ENCODE data around the gene ERP27.

ERP27 gene

DNA sequence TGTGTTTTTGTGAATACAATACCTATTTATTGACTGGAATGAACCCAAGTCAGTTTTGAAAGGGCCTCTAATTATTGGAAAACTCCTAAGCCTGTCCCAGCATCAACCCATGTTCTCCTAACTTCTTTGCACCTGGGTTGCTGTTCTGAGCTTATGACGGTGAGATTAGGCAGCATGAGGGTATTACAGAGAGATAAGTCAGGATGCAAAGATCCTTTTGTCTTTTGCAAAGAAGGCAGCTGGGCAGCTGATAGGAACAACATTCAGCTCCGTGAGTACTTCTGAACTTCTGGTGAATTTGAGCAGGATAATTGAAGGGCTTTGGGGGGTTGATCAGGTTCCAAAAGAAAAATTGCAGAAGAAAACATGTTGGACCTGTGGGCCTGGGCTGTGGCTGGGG is 34.5 kb upstream of the ERP27 start, which contains the start of gene PDE6H:
Gene PDE6H (plus strand): TSS at position 227 of the 400 bp plus-strand sequence. CDS start 4,971 bp downstream, outside the sequence.
- Histone ChIP-seq H3K4me1 (ENCODE audit: control insufficient read depth, insufficient read depth, low read length) (no peaks in the 10 kb centered on the region), H3K4me3 (ENCODE audit: low read depth, low read length) (no peak within 1 kb of the TSS), H3K27ac (ENCODE audit: low read depth, low read length) (no peak within 1 kb of the TSS), H3K36me3 (ENCODE audit: control insufficient read depth, insufficient read depth, low read length) (no peaks in the 10 kb centered on the region), H3K9me3 (ENCODE audit: control insufficient read depth, insufficient read depth, low read length) (no peaks in the 10 kb centered on the region), H3K9ac (ENCODE audit: low read depth, low read length) (no peak within 1 kb of the TSS), H3K27me3 (ENCODE audit: control insufficient read depth, insufficient read depth, low read length) (no peaks in the 10 kb centered on the region)

DNA sequence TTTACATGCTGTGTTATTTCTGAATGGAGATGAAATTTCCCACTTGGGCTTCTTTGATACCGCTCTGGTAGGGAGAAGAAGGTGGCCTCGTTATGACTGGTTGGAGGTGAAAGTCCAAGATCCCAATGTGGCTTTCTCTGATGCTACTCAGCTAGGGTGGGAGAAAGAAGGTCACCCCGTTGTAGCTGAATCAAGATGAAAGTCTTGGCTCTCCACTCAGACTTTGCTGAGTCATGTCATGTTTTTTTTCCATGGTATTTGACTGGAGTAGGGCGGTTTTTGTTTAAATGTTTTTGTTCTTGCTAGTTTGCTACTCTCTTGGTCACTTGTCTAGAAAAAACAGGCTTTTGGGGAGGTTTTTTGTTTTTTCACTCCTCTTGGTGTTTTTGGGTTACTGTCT is 32.1 kb upstream of the ERP27 start:
- Histone ChIP-seq H3K27ac (ENCODE audit: low read depth, low read length) (no peak overlapping the region), H3K27me3 (ENCODE audit: control insufficient read depth, insufficient read depth, low read length) (no peaks in the 10 kb centered on the region), H3K36me3 (ENCODE audit: control insufficient read depth, insufficient read depth, low read length) (no peaks in the 10 kb centered on the region)

DNA sequence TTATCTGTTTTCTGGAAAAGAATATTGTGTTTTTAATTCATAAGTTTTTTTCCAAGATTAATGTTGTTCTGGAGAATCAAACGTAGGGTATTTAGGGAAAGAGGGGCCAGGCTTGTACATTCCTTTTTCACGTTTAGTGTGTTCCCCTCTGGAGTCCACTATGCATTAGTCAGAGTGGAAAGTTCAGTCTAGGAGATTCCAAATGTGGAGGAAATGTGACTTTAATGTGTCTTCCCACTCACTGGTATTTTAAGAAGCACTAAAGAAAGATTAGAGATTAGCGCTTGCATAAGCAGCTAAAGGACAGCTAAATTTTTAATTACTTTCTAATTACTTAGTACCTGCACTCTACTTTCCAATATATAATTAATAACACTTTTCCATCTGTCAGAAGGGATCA is 30.1 kb upstream of the ERP27 start:
- Histone ChIP-seq H3K36me3 (ENCODE audit: control insufficient read depth, insufficient read depth, low read length) (no peaks in the 10 kb centered on the region), H3K4me3 (ENCODE audit: low read depth, low read length) (no peak overlapping the region), H3K9me3 (ENCODE audit: control insufficient read depth, insufficient read depth, low read length) (no peaks in the 10 kb centered on the region), H3K27ac (ENCODE audit: low read depth, low read length) (no peak overlapping the region), H3K27me3 (ENCODE audit: control insufficient read depth, insufficient read depth, low read length) (no peaks in the 10 kb centered on the region), H3K4me1 (ENCODE audit: control insufficient read depth, insufficient read depth, low read length) (no peaks in the 10 kb centered on the region), H3K9ac (ENCODE audit: low read depth, low read length) (no peak overlapping the region)

More for the DNA sequence above, 32.1 kb upstream of the ERP27 start:
- H3K9me3 ChIP-seq (ENCODE audit: control insufficient read depth, insufficient read depth, low read length): no peaks in the 10 kb centered on the region
- H3K4me3 ChIP-seq (ENCODE audit: low read depth, low read length): no peak overlapping the region
- H3K9ac ChIP-seq (ENCODE audit: low read depth, low read length): no peak overlapping the region
- H3K4me1 ChIP-seq (ENCODE audit: control insufficient read depth, insufficient read depth, low read length): no peaks in the 10 kb centered on the region

DNA sequence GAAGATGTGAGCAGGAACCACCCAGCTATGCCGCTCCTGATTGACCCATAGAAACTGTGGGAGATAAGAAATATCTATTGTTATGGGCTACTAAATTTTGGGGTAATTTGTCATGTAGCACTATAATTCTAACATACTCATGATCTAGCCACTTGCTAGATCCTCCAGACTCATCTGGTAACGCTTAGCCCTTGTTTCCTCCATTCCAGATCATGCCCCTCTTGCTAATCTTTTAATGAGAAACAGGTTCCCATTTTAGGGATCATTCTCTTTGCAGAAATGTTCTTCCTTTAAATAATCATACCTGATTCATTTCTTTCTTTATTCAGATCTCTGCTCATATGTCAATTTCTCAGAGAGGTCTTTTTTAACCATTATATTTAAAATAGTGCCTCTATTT is 26.9 kb upstream of the ERP27 start:
- Histone ChIP-seq H3K4me3 (ENCODE audit: low read depth, low read length) (no peak overlapping the region), H3K36me3 (ENCODE audit: control insufficient read depth, insufficient read depth, low read length) (no peaks in the 10 kb centered on the region), H3K27me3 (ENCODE audit: control insufficient read depth, insufficient read depth, low read length) (no peaks in the 10 kb centered on the region), H3K9me3 (ENCODE audit: control insufficient read depth, insufficient read depth, low read length) (no peaks in the 10 kb centered on the region), H3K9ac (ENCODE audit: low read depth, low read length) (no peak overlapping the region), H3K4me1 (ENCODE audit: control insufficient read depth, insufficient read depth, low read length) (no peaks in the 10 kb centered on the region; the same call in 1 of the 2 replicates), H3K27ac (ENCODE audit: low read depth, low read length) (no peak overlapping the region)

DNA sequence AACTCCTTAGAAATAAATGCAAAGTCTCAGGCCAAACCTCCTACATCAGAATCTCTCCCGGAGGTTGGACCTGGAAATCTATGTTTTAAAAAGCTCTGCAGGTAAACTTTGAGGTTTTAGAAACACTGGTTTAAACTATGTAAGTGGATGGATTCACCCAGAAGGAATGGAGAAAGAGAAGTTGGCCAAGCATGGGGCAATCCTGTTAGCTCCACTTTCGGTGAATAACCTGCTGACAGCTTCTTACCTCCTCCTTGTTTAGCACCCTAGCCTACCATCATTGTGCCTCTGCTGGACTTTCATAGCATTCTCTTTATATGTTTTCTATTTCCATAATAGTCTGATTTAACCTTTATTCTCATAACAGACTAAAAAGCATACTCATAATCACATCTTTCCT is 26.1 kb upstream of the ERP27 start:
- H3K4me3 ChIP-seq (ENCODE audit: low read depth, low read length): no peak overlapping the region
- no peaks in the 10 kb centered on the region; the same call in 1 of the 2 replicates for H3K4me1 ChIP-seq (ENCODE audit: control insufficient read depth, insufficient read depth, low read length)
- H3K36me3 ChIP-seq (ENCODE audit: control insufficient read depth, insufficient read depth, low read length): no peaks in the 10 kb centered on the region
- H3K27ac ChIP-seq (ENCODE audit: low read depth, low read length): no peak overlapping the region
- H3K9me3 ChIP-seq (ENCODE audit: control insufficient read depth, insufficient read depth, low read length): no peaks in the 10 kb centered on the region
- no peak overlapping the region for H3K9ac ChIP-seq (ENCODE audit: low read depth, low read length)
- H3K27me3 ChIP-seq (ENCODE audit: control insufficient read depth, insufficient read depth, low read length): no peaks in the 10 kb centered on the region

DNA sequence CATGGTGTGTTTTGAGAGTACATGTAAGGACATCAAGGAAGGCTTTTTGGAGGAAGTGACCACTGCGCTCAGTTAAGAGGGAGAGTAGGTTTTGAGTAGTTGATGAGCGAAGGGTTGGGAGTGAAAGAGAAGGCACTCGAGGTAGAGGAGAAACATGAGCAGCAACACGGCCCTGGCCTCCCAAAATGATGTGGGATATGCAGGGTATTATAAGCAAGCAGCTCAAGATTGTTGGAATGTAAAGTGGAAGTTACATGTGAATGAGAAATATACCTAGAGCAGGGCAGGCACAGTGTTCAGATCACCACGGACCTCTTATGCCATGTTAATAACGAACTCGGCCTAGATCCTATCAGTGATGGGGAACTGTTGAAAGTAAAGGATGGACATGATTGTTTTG is 25.2 kb upstream of the ERP27 start:
- H3K9ac ChIP-seq (ENCODE audit: low read depth, low read length): no peak overlapping the region
- no peak overlapping the region for H3K4me3 ChIP-seq (ENCODE audit: low read depth, low read length)
- H3K4me1 ChIP-seq (ENCODE audit: control insufficient read depth, insufficient read depth, low read length): no peaks in the 10 kb centered on the region; the same call in 1 of the 2 replicates
- no peaks in the 10 kb centered on the region for H3K27me3 ChIP-seq (ENCODE audit: control insufficient read depth, insufficient read depth, low read length)
- no peaks in the 10 kb centered on the region for H3K9me3 ChIP-seq (ENCODE audit: control insufficient read depth, insufficient read depth, low read length)
- no peaks in the 10 kb centered on the region for H3K36me3 ChIP-seq (ENCODE audit: control insufficient read depth, insufficient read depth, low read length)
- no peak overlapping the region for H3K27ac ChIP-seq (ENCODE audit: low read depth, low read length)

DNA sequence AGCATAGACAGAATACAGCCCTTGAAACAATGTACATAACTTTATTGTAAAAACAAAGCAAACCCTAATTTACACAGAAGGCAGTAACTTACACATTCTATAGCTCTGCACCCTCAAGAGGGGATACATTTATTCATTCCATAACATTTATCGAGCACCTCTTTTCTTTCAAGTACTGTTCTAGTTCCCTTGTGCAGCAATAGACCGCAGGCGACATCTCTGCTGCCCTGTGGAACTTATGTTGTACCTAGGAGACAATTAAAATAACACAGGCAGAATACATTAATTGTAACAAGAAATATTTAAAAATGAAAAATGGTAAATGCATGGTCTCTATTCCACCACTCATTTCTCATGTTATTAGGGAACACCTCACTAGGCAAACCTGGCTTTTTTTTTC is 24.5 kb upstream of the ERP27 start:
- Histone ChIP-seq H3K9ac (ENCODE audit: low read depth, low read length) (no peak overlapping the region), H3K4me1 (ENCODE audit: control insufficient read depth, insufficient read depth, low read length) (no peaks in the 10 kb centered on the region; the same call in 1 of the 2 replicates), H3K4me3 (ENCODE audit: low read depth, low read length) (no peak overlapping the region)

DNA sequence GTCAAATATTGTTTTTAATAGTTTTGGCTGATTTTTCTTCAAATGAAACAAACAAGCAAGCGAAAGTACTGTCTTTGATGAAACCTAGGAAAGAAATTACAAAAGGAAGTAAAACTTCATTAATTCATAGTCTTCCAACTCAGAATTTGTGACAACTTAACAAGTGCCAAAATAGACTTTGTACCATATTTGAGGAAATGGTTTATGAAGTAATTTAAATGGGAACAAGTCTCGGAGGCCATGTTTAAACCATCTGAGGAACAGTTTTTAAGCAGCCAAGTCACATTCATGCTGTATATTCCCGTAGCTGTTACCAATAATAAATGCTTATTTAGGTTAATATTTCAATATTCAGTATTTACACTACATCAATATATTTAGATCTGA is 23.8 kb upstream of the ERP27 start:
- Histone ChIP-seq H3K4me3 (ENCODE audit: low read depth, low read length) (no peak overlapping the region), H3K4me1 (ENCODE audit: control insufficient read depth, insufficient read depth, low read length) (no peaks in the 10 kb centered on the region; the same call in 1 of the 2 replicates), H3K36me3 (ENCODE audit: control insufficient read depth, insufficient read depth, low read length) (no peaks in the 10 kb centered on the region), H3K27ac (ENCODE audit: low read depth, low read length) (no peak overlapping the region), H3K9me3 (ENCODE audit: control insufficient read depth, insufficient read depth, low read length) (no peaks in the 10 kb centered on the region), H3K9ac (ENCODE audit: low read depth, low read length) (no peak overlapping the region), H3K27me3 (ENCODE audit: control insufficient read depth, insufficient read depth, low read length) (no peaks in the 10 kb centered on the region)

More for the DNA sequence above, 24.5 kb upstream of the ERP27 start:
- Histone ChIP-seq H3K36me3 (ENCODE audit: control insufficient read depth, insufficient read depth, low read length) (no peaks in the 10 kb centered on the region), H3K9me3 (ENCODE audit: control insufficient read depth, insufficient read depth, low read length) (no peaks in the 10 kb centered on the region), H3K27ac (ENCODE audit: low read depth, low read length) (no peak overlapping the region), H3K27me3 (ENCODE audit: control insufficient read depth, insufficient read depth, low read length) (no peaks in the 10 kb centered on the region)

DNA sequence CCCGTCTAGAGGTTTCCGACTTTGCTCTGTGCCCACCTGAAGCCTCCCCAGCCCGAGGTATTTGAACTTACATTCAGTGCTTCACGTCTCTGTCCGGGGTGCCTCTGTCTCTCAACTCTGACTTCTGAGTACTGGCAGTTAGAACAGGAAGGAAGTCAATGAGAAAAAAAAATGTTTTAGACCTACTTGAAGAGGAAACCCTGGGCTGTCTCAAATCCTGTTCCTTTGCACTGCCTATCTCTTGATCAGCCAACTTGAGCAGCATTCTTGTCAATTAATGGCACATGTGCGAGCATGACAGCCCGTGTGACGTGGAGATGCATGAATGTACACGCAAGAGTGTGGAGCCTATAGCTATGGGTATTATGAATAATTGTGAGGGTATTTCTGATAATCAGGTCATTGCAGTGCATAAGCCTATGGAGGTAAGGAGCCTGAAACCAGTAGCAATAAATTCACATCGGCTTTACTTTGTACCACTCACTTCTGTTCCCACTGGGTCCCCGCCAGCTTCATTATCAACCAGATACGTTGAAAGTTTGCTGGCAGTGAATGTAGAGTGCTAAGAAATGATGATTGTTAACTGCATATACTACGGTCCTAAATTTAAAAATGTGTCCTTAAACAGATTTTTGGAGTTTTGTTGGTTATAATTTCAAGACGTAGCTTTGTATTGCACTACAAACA is 23.3 kb upstream of the ERP27 start, which contains the start of gene ARHGDIB:
Gene ARHGDIB (minus strand): TSS at position 136 of the 687 bp plus-strand sequence. CDS start 10,889 bp downstream, outside the sequence.
- H3K4me1 ChIP-seq (ENCODE audit: control insufficient read depth, insufficient read depth, low read length): no peaks in the 10 kb centered on the region; the same call in none of the 2 replicates
- no peak within 1 kb of the TSS for H3K4me3 ChIP-seq (ENCODE audit: low read depth, low read length)
- no peak within 1 kb of the TSS for H3K9ac ChIP-seq (ENCODE audit: low read depth, low read length)
- H3K27me3 ChIP-seq (ENCODE audit: control insufficient read depth, insufficient read depth, low read length): no peaks in the 10 kb centered on the region
- no peaks in the 10 kb centered on the region for H3K36me3 ChIP-seq (ENCODE audit: control insufficient read depth, insufficient read depth, low read length)
- H3K9me3 ChIP-seq (ENCODE audit: control insufficient read depth, insufficient read depth, low read length): no peaks in the 10 kb centered on the region
- H3K27ac ChIP-seq (ENCODE audit: low read depth, low read length): no peak within 1 kb of the TSS

DNA sequence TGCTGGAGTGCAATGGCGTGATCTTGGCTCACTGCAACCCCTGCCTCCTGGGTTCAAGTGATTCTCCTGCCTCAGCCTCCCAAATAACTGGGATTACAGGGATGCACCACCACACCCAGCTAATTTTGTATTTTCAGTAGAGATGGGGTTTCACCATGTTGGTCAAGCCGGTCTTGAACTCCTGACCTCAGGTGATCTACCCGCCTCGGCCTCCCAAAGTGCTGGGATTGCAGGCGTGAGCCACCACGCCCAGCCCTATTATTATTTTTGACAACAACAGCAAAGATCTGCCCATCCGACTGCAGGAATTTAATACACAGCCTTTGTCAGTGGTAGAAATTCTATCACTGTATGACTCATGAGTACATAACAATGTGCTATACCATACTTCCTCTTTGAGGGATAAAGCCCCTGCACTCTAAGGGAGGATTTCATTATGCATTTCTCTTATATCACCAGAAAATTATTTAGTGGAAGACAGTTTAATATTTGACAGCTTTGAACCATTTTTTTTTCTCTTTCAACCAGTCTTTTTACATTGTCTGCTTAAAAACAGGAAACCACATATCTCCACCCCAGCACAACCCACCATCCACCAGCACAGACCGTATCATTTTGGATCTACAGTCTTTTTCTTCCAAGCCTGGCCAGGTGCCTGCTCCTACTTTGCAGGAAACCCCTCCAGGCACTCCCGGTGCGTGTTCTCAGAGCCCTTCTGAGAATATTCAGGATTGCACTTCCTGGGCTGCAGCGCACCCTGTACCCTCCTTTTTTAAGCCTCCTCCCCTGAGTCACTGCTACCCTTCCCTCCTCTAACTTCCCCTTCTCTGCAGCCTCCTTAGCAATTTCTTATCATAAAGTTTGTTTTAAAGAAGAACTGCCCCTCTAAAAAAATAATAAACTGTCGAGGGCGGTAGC is 22.5 kb upstream of the ERP27 start:
- Histone ChIP-seq H3K4me1 (ENCODE audit: control insufficient read depth, insufficient read depth, low read length) (no peaks in the 10 kb centered on the region; the same call in none of the 2 replicates), H3K4me3 (ENCODE audit: low read depth, low read length) (no peak overlapping the region)

More for the DNA sequence above, 22.5 kb upstream of the ERP27 start:
- Histone ChIP-seq H3K27ac (ENCODE audit: low read depth, low read length) (no peak overlapping the region), H3K9me3 (ENCODE audit: control insufficient read depth, insufficient read depth, low read length) (no peaks in the 10 kb centered on the region), H3K36me3 (ENCODE audit: control insufficient read depth, insufficient read depth, low read length) (no peaks in the 10 kb centered on the region), H3K9ac (ENCODE audit: low read depth, low read length) (no peak overlapping the region), H3K27me3 (ENCODE audit: control insufficient read depth, insufficient read depth, low read length) (no peaks in the 10 kb centered on the region)
